ENCODE results near the gene PKP2.

DNA sequence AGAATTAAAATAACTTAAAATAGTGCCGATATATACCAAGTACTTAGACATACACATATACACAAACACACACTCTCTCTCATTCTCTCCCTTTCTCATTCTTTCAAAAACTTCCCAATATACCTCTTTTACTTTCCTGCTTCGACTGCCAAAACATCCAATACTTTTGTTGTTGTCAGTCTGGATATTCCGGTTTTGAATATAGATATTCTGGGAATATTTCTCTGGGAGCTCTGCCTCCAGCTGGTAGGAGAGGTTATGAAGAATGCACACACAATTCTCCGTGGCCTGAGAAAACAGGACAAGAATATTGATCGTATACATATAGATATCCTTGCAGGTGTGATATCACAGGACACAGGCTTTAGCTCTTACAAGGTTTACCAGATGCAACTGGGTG lies 74.2 kb downstream of the PKP2 start:
- TF ChIP-seq, protein P1, sequence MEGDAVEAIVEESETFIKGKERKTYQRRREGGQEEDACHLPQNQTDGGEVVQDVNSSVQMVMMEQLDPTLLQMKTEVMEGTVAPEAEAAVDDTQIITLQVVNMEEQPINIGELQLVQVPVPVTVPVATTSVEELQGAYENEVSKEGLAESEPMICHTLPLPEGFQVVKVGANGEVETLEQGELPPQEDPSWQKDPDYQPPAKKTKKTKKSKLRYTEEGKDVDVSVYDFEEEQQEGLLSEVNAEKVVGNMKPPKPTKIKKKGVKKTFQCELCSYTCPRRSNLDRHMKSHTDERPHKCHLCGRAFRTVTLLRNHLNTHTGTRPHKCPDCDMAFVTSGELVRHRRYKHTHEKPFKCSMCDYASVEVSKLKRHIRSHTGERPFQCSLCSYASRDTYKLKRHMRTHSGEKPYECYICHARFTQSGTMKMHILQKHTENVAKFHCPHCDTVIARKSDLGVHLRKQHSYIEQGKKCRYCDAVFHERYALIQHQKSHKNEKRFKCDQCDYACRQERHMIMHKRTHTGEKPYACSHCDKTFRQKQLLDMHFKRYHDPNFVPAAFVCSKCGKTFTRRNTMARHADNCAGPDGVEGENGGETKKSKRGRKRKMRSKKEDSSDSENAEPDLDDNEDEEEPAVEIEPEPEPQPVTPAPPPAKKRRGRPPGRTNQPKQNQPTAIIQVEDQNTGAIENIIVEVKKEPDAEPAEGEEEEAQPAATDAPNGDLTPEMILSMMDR (IDR thresholded peaks at IDR 0.05) = no peak
- no peak for TF ChIP-seq POLR2A (IDR thresholded peaks at IDR 0.05)

Data from uterus (tissue), 2 donors.